Vagina (tissue), 2 donors: ENCODE results near the gene BRAP.
"Not testable (repeated sequence)": the region's sequence is repeated elsewhere in the genome, so short reads cannot be mapped to it uniquely, and the experiment has no call there.

ENCODE experiments used
- CTCF ChIP-seq, 3 experiments: fragments of 450-650 bp in 2 of 3; fragments of 200-600 bp in 1 of 3; sonication (generic) in 1 of 3; IDR thresholded peaks; one replicate each; pipeline ENCODE4 v1.5.1; 2017 to 2019; ENCODE audit warnings: antibody characterized with exemption in 3 of 3, mild to moderate bottlenecking in 2 of 3, moderate library complexity in 2 of 3
- POLR2AphosphoS5 ChIP-seq, 2 donors: sonication (generic); formaldehyde crosslinking; IDR thresholded peaks; one replicate each; pipeline ENCODE4 v1.9.0; 2017; ENCODE audit warnings: antibody characterized with exemption in 2 of 2, mild to moderate bottlenecking in 2 of 2, low read depth in 1 of 2; ENCODE audit not compliant: insufficient read depth in 1 of 2

- not testable (repeated sequence) for TF ChIP-seq CTCF (IDR thresholded peaks at IDR 0.05); POLR2AphosphoS5 (IDR thresholded peaks at IDR 0.05; ENCODE audit: insufficient read depth in 1 of 2, low read depth in 1 of 2)
Observed at GRCh38 chr12:111600986-111601385, 84.8 kb downstream of the BRAP start.
